Measurements from ENCODE around the gene PCP4. TPM values are rescaled to one million over a fixed set of nuclear protein-coding genes. Genes with fewer than 3 reads are reported as not detected.

Gene PCP4
- total RNA-seq, 1 experiment from 2014 or later: 1.6 TPM

GRCh38 chr21:39842741-39843459, 24.3 kb upstream of the PCP4 start:
- H3K4me3 Mint-ChIP-seq: no peak overlapping the region
- no peaks in the 10 kb centered on the region for H3K36me3 Mint-ChIP-seq
- H3K27ac Mint-ChIP-seq: no peak overlapping the region
- TF ChIP-seq STAT6 (CRISPR knock-in tag; conservative IDR thresholded peaks at IDR 0.05; ENCODE audit: low read depth) (no peak), JAZF1 (CRISPR knock-in tag; IDR thresholded peaks at IDR 0.05) (no peak), FOXP1 (CRISPR knock-in tag; IDR thresholded peaks at IDR 0.05; ENCODE audit: borderline replicate concordance) (no peak), ZNF219 (CRISPR knock-in tag; IDR thresholded peaks at IDR 0.05; ENCODE audit: borderline replicate concordance) (no peak), CREB1 (CRISPR knock-in tag; IDR thresholded peaks at IDR 0.05) (no peak), ZNF317 (CRISPR knock-in tag; IDR thresholded peaks at IDR 0.05; ENCODE audit: borderline replicate concordance, low read depth) (no peak), ZNF423 (CRISPR knock-in tag; IDR thresholded peaks at IDR 0.05) (no peak), ZNF671 (CRISPR knock-in tag; IDR thresholded peaks at IDR 0.05) (no peak), TCF7 (CRISPR knock-in tag; IDR thresholded peaks at IDR 0.05; ENCODE audit: low read depth) (no peak), RELA (CRISPR knock-in tag; IDR thresholded peaks at IDR 0.05; ENCODE audit: borderline replicate concordance) (no peak), ESRRA (CRISPR knock-in tag; IDR thresholded peaks at IDR 0.05; ENCODE audit: borderline replicate concordance) (no peak), OVOL2 (CRISPR knock-in tag; IDR thresholded peaks at IDR 0.05; ENCODE audit: borderline replicate concordance) (no peak)
- TF ChIP-seq, protein P1, sequence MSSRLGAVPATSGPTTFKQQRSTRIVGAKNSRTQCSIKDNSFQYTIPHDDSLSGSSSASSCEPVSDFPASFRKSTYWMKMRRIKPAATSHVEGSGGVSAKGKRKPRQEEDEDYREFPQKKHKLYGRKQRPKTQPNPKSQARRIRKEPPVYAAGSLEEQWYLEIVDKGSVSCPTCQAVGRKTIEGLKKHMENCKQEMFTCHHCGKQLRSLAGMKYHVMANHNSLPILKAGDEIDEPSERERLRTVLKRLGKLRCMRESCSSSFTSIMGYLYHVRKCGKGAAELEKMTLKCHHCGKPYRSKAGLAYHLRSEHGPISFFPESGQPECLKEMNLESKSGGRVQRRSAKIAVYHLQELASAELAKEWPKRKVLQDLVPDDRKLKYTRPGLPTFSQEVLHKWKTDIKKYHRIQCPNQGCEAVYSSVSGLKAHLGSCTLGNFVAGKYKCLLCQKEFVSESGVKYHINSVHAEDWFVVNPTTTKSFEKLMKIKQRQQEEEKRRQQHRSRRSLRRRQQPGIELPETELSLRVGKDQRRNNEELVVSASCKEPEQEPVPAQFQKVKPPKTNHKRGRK (CRISPR knock-in tag; IDR thresholded peaks at IDR 0.05; ENCODE audit: borderline replicate concordance): no peak
- TF ChIP-seq, protein P2, sequence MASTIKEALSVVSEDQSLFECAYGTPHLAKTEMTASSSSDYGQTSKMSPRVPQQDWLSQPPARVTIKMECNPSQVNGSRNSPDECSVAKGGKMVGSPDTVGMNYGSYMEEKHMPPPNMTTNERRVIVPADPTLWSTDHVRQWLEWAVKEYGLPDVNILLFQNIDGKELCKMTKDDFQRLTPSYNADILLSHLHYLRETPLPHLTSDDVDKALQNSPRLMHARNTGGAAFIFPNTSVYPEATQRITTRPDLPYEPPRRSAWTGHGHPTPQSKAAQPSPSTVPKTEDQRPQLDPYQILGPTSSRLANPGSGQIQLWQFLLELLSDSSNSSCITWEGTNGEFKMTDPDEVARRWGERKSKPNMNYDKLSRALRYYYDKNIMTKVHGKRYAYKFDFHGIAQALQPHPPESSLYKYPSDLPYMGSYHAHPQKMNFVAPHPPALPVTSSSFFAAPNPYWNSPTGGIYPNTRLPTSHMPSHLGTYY (CRISPR knock-in tag; IDR thresholded peaks at IDR 0.05): no peak
- TF ChIP-seq, protein P3, sequence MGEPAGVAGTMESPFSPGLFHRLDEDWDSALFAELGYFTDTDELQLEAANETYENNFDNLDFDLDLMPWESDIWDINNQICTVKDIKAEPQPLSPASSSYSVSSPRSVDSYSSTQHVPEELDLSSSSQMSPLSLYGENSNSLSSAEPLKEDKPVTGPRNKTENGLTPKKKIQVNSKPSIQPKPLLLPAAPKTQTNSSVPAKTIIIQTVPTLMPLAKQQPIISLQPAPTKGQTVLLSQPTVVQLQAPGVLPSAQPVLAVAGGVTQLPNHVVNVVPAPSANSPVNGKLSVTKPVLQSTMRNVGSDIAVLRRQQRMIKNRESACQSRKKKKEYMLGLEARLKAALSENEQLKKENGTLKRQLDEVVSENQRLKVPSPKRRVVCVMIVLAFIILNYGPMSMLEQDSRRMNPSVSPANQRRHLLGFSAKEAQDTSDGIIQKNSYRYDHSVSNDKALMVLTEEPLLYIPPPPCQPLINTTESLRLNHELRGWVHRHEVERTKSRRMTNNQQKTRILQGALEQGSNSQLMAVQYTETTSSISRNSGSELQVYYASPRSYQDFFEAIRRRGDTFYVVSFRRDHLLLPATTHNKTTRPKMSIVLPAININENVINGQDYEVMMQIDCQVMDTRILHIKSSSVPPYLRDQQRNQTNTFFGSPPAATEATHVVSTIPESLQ (CRISPR knock-in tag; IDR thresholded peaks at IDR 0.05): no peak
- DNase-seq (ENCODE audit: low spot score): no peak
- H3K4me1 Mint-ChIP-seq: peaks cover 22% of the 10 kb centered on the region
- H3K9me3 Mint-ChIP-seq: peaks cover 10% of the 10 kb centered on the region
- no peaks in the 10 kb centered on the region; the same call in 1 of the 2 replicates for H3K27me3 Mint-ChIP-seq (ENCODE audit: low read depth)
- no peak for ATAC-seq
- ChIA-PET POLR2A (no interaction called here), CTCF (no interaction called here)

GRCh38 chr21:39843483-39843882, 23.8 kb upstream of the PCP4 start:
- H3K4me1 Mint-ChIP-seq: peaks cover 22% of the 10 kb centered on the region

More at GRCh38 chr21:39843483-39843882, 23.8 kb upstream of the PCP4 start:
- TF ChIP-seq NR3C1 (CRISPR knock-in tag; conservative IDR thresholded peaks at IDR 0.05; ENCODE audit: low read depth): no peak
- no peak for TF ChIP-seq PREB (CRISPR knock-in tag; IDR thresholded peaks at IDR 0.05; ENCODE audit: borderline replicate concordance)
- TF ChIP-seq SMAD3 (CRISPR knock-in tag; IDR thresholded peaks at IDR 0.05; ENCODE audit: borderline replicate concordance): no peak
- no peak for TF ChIP-seq MXD4 (CRISPR knock-in tag; IDR thresholded peaks at IDR 0.05; ENCODE audit: borderline replicate concordance)
- no peak for TF ChIP-seq NFATC4 (CRISPR knock-in tag; IDR thresholded peaks at IDR 0.05)
- TF ChIP-seq, protein P4, sequence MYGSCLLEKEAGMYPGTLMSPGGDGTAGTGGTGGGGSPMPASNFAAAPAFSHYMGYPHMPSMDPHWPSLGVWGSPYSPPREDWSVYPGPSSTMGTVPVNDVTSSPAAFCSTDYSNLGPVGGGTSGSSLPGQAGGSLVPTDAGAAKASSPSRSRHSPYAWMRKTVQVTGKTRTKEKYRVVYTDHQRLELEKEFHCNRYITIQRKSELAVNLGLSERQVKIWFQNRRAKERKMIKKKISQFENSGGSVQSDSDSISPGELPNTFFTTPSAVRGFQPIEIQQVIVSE (CRISPR knock-in tag; IDR thresholded peaks at IDR 0.05; ENCODE audit: borderline replicate concordance): no peak
- Mint-ChIP-seq H3K36me3 (no peaks in the 10 kb centered on the region), H3K27ac (no peak overlapping the region), H3K4me3 (no peak overlapping the region), H3K27me3 (ENCODE audit: low read depth) (no peaks in the 10 kb centered on the region; the same call in 1 of the 2 replicates), H3K9me3 (peaks cover 10% of the 10 kb centered on the region)
- no peak for ATAC-seq
- CTCF ChIA-PET: no interaction called here
- POLR2A ChIA-PET: no interaction called here
- no peak for DNase-seq (ENCODE audit: low spot score)
